ENCODE results near the gene TNFSF15.

Gene TNFSF15

DNA sequence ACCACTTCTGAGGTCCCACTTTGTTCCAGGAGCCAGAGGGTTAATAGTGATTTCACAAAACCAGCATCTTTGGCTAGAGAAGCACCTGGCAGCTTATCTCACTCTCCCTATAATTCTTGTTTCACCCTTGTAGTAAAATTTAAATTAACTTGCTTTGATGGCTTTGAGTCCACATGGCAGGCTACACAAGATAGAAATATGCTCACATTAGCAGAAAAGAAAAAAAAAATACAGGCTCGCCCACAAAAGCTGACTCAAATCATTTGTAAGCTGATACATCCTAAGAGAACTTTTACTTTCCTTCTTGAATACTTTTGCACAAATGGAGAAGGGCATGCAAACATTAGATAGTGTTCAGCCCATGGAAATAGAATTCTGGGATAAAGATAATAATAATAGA, 36.2 kb downstream of the TNFSF15 start (continued):
- TF ChIP-seq ZNF366 (tag by site-specific recombination; conservative IDR thresholded peaks at IDR 0.05) (no peak), ZNF629 (tag by site-specific recombination; IDR thresholded peaks at IDR 0.05) (no peak), TRIM28 (IDR thresholded peaks at IDR 0.05; ENCODE audit: borderline replicate concordance, low read length) (no peak), PRDM6 (tag by site-specific recombination; IDR thresholded peaks at IDR 0.05) (no peak)

DNA sequence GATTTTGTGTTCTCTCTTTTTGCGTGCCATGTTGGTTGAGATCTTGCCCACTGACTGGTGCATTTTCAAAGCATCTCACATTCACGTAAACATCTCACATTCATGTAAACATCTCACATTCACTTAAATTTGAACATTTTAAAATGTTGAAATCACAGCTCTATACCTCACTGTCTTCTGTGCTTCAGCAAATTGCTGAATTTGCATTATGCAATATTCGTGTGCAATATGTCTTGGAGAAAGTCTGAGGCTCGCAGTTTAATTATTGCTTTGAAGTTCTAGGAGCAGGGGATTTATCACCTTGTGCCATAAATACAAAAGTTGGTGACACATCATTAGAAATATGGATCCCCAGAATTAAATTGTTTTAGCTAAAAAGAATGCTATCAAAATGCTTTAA, 42.6 kb downstream of the TNFSF15 start:
- Histone ChIP-seq H3K4me1 (ENCODE audit: control insufficient read depth, insufficient read depth, low read length) (no peaks in the 10 kb centered on the region), H3K9me3 (ENCODE audit: control insufficient read depth, insufficient read depth, low read depth, low read length) (no peaks in the 10 kb centered on the region), H3K4me3 (ENCODE audit: low read depth, low read length) (no peak overlapping the region), H3K27ac (ENCODE audit: extremely low read depth, low read depth, low read length) (no peak overlapping the region), H3K36me3 (ENCODE audit: control insufficient read depth in 2 of 2, insufficient read depth in 1 of 2, low read length in 2 of 2) (no peaks in the 10 kb centered on the region)
- TF ChIP-seq SP3 (tag by site-specific recombination; IDR thresholded peaks at IDR 0.05) (no peak), ZNF426 (tag by site-specific recombination; IDR thresholded peaks at IDR 0.05) (no peak), BCL6B (tag by site-specific recombination; IDR thresholded peaks at IDR 0.05) (no peak)
- TF ChIP-seq, protein P1, sequence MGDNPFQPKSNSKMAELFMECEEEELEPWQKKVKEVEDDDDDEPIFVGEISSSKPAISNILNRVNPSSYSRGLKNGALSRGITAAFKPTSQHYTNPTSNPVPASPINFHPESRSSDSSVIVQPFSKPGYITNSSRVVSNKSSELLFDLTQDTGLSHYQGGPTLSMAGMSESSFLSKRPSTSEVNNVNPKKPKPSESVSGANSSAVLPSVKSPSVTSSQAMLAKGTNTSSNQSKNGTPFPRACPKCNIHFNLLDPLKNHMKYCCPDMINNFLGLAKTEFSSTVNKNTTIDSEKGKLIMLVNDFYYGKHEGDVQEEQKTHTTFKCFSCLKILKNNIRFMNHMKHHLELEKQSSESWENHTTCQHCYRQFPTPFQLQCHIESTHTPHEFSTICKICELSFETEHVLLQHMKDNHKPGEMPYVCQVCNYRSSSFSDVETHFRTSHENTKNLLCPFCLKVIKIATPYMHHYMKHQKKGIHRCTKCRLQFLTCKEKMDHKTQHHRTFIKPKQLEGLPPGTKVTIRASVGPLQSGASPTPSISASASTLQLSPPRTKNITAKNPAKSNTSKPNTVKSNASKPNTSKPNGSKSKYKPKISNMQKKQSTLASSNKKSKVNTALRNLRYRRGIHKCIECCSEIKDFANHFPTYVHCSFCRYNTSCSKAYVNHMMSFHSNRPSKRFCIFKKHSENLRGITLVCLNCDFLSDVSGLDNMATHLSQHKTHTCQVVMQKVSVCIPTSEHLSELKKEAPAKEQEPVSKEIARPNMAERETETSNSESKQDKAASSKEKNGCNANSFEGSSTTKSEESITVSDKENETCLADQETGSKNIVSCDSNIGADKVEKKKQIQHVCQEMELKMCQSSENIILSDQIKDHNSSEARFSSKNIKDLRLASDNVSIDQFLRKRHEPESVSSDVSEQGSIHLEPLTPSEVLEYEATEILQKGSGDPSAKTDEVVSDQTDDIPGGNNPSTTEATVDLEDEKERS (tag by site-specific recombination; IDR thresholded peaks at IDR 0.05) = no peak
- TF ChIP-seq, protein P2, sequence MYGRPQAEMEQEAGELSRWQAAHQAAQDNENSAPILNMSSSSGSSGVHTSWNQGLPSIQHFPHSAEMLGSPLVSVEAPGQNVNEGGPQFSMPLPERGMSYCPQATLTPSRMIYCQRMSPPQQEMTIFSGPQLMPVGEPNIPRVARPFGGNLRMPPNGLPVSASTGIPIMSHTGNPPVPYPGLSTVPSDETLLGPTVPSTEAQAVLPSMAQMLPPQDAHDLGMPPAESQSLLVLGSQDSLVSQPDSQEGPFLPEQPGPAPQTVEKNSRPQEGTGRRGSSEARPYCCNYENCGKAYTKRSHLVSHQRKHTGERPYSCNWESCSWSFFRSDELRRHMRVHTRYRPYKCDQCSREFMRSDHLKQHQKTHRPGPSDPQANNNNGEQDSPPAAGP (tag by site-specific recombination; IDR thresholded peaks at IDR 0.05) = no peak
- TF ChIP-seq, protein P3, sequence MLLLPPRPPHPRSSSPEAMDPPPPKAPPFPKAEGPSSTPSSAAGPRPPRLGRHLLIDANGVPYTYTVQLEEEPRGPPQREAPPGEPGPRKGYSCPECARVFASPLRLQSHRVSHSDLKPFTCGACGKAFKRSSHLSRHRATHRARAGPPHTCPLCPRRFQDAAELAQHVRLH (tag by site-specific recombination; IDR thresholded peaks at IDR 0.05) = no peak
- ChIA-PET POLR2A (no interaction called here), CTCF (interaction anchor here (1.1 kb wide), 1 partner anchor 148 kb away, joined by 4 read pairs; no protein-coding TSS in a partner anchor)

DNA sequence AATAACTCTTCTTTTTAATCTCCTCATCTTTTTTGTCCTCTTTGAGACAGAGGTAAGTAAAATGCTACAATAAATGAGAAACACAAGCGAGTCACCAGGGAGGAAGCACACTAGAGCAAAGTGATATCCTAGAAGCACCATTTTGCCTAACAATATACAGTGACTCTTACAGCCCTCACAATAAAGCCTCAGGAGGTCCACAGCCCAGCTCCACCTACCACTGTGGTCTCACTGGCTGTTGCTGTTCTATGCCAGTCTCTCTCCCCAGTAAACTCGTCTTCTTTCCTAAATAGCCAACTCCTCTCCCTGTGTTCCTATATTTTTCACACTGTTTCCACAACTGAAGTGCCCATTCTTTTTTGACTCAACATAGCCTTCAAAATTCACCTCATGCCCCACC, 44.3 kb downstream of the TNFSF15 start:
- Histone ChIP-seq H3K36me3 (ENCODE audit: control insufficient read depth in 2 of 2, insufficient read depth in 1 of 2, low read length in 2 of 2) (no peaks in the 10 kb centered on the region), H3K4me1 (ENCODE audit: control insufficient read depth, insufficient read depth, low read length) (no peaks in the 10 kb centered on the region), H3K4me3 (ENCODE audit: low read depth, low read length) (no peak overlapping the region), H3K27ac (ENCODE audit: extremely low read depth, low read depth, low read length) (no peak overlapping the region), H3K9me3 (ENCODE audit: control insufficient read depth, insufficient read depth, low read depth, low read length) (no peaks in the 10 kb centered on the region)
- POLR2A ChIA-PET = no interaction called here
- CTCF ChIA-PET = interaction anchor here (0.6 kb wide), 1 partner anchor 18 kb away, joined by 3 read pairs; no protein-coding TSS in a partner anchor
- TF ChIP-seq GFI1B (tag by site-specific recombination; IDR thresholded peaks at IDR 0.05) = no peak
- no peak for TF ChIP-seq ZNF2 (tag by site-specific recombination; IDR thresholded peaks at IDR 0.05)
- TF ChIP-seq ZNF302 (tag by site-specific recombination; IDR thresholded peaks at IDR 0.05; ENCODE audit: low read depth) = no peak
- TF ChIP-seq, protein P4, sequence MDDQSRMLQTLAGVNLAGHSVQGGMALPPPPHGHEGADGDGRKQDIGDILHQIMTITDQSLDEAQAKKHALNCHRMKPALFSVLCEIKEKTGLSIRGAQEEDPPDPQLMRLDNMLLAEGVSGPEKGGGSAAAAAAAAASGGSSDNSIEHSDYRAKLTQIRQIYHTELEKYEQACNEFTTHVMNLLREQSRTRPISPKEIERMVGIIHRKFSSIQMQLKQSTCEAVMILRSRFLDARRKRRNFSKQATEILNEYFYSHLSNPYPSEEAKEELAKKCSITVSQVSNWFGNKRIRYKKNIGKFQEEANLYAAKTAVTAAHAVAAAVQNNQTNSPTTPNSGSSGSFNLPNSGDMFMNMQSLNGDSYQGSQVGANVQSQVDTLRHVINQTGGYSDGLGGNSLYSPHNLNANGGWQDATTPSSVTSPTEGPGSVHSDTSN (CRISPR knock-in tag; IDR thresholded peaks at IDR 0.05) = no peak
- TF ChIP-seq, protein P5, sequence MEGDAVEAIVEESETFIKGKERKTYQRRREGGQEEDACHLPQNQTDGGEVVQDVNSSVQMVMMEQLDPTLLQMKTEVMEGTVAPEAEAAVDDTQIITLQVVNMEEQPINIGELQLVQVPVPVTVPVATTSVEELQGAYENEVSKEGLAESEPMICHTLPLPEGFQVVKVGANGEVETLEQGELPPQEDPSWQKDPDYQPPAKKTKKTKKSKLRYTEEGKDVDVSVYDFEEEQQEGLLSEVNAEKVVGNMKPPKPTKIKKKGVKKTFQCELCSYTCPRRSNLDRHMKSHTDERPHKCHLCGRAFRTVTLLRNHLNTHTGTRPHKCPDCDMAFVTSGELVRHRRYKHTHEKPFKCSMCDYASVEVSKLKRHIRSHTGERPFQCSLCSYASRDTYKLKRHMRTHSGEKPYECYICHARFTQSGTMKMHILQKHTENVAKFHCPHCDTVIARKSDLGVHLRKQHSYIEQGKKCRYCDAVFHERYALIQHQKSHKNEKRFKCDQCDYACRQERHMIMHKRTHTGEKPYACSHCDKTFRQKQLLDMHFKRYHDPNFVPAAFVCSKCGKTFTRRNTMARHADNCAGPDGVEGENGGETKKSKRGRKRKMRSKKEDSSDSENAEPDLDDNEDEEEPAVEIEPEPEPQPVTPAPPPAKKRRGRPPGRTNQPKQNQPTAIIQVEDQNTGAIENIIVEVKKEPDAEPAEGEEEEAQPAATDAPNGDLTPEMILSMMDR (tag by site-specific recombination; IDR thresholded peaks at IDR 0.05) = no peak
- TF ChIP-seq ZFHX2 (tag by site-specific recombination; conservative IDR thresholded peaks at IDR 0.05) = no peak
- no peak for TF ChIP-seq ZNF133 (tag by site-specific recombination; IDR thresholded peaks at IDR 0.05)
- TF ChIP-seq ZNF391 (tag by site-specific recombination; IDR thresholded peaks at IDR 0.05; ENCODE audit: borderline replicate concordance, low read depth) = no peak
- TF ChIP-seq ZNF354C (tag by site-specific recombination; IDR thresholded peaks at IDR 0.05; ENCODE audit: borderline replicate concordance, low read depth) = no peak
- TF ChIP-seq, protein P6, sequence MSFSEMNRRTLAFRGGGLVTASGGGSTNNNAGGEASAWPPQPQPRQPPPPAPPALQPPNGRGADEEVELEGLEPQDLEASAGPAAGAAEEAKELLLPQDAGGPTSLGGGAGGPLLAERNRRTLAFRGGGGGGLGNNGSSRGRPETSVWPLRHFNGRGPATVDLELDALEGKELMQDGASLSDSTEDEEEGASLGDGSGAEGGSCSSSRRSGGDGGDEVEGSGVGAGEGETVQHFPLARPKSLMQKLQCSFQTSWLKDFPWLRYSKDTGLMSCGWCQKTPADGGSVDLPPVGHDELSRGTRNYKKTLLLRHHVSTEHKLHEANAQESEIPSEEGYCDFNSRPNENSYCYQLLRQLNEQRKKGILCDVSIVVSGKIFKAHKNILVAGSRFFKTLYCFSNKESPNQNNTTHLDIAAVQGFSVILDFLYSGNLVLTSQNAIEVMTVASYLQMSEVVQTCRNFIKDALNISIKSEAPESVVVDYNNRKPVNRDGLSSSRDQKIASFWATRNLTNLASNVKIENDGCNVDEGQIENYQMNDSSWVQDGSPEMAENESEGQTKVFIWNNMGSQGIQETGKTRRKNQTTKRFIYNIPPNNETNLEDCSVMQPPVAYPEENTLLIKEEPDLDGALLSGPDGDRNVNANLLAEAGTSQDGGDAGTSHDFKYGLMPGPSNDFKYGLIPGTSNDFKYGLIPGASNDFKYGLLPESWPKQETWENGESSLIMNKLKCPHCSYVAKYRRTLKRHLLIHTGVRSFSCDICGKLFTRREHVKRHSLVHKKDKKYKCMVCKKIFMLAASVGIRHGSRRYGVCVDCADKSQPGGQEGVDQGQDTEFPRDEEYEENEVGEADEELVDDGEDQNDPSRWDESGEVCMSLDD (tag by site-specific recombination; IDR thresholded peaks at IDR 0.05) = no peak
